ENCODE data around the gene RAB3D. TPM values are rescaled to one million over a fixed set of nuclear protein-coding genes. Genes with fewer than 3 reads are reported as not detected.
"Not testable (repeated sequence)": the region's sequence is repeated elsewhere in the genome, so short reads cannot be mapped to it uniquely, and the experiment has no call there.

The RAB3D gene
- total and polyA plus RNA-seq, 4 donors = 13.2 to 27.0 (median 15.8) TPM

DNA sequence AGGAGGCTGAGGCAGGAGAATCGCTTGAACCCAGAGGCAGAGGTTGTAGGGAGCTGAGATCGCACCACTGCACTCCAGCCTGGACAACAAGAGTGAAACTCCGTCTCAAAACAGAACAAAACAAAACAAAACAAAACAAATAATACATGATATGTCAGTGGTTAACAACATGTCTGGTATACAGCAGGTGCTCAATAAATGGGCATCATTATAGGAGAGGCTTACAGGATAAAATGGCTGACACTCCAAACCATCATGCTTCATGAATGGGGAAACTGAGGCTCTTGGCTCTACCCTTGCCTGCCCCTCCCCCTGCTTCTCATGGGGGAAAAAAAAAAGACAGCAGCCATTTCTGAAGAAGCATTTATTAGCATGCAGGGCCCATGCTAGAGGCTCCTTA is 3.0 kb upstream of the RAB3D start:
- H3K4me1 ChIP-seq (ENCODE audit: control insufficient read depth, insufficient read depth, low read length) = peaks cover 49% of the 10 kb centered on the region
- no CpG with 5 or more reads among the region's 3 CpGs for WGBS (ENCODE audit: insufficient coverage)
- H3K36me3 ChIP-seq (ENCODE audit: control insufficient read depth, insufficient read depth, low read length) = peaks cover 29% of the 10 kb centered on the region
- H3K9me3 ChIP-seq (ENCODE audit: control insufficient read depth, insufficient read depth, low read length) = no peaks in the 10 kb centered on the region
- no peak overlapping the region for H3K27ac ChIP-seq (ENCODE audit: low read depth, low read length)
- no peak overlapping the region for H3K4me3 ChIP-seq (ENCODE audit: low read depth, low read length)
- DNase-seq (ENCODE audit: low read depth in 4 of 6, low spot score in 6 of 6) = no peak
- no peaks in the 10 kb centered on the region for H3K27me3 ChIP-seq (ENCODE audit: control insufficient read depth, insufficient read depth, low read length)

DNA sequence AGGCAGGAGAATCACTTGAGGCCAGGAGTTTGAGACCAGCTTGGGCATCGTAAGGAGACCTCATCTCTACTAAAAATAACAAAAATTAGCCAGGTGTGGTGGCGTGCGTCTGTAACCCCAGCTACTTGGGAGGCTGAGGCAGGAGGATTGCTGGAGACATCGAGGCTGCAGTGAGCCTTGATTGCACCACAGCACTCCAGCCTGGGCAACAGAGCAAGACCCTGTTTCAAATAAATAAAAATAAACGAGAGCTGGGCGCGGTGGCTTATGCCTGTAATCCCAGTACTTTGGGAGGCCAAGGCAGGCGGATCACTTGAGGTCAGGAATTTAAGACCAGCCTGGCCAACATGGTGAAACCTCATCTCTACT is 626 bp upstream of the RAB3D start:
- WGBS (ENCODE audit: insufficient coverage) = 95% methylated on average over 6 of the region's 8 CpGs
- peaks cover 35% of the 10 kb centered on the region for H3K4me1 ChIP-seq (ENCODE audit: control insufficient read depth, insufficient read depth, low read length)
- peak overlapping the region; percentile 58 for H3K27ac ChIP-seq (ENCODE audit: low read depth, low read length)
- H3K9me3 ChIP-seq (ENCODE audit: control insufficient read depth, insufficient read depth, low read length); DNase-seq (ENCODE audit: low read depth in 4 of 6, low spot score in 6 of 6); H3K27me3 ChIP-seq (ENCODE audit: control insufficient read depth, insufficient read depth, low read length): not testable (repeated sequence)
- H3K4me3 ChIP-seq (ENCODE audit: low read depth, low read length) = peak overlapping the region; percentile 74
- peaks cover 51% of the 10 kb centered on the region for H3K36me3 ChIP-seq (ENCODE audit: control insufficient read depth, insufficient read depth, low read length)

DNA sequence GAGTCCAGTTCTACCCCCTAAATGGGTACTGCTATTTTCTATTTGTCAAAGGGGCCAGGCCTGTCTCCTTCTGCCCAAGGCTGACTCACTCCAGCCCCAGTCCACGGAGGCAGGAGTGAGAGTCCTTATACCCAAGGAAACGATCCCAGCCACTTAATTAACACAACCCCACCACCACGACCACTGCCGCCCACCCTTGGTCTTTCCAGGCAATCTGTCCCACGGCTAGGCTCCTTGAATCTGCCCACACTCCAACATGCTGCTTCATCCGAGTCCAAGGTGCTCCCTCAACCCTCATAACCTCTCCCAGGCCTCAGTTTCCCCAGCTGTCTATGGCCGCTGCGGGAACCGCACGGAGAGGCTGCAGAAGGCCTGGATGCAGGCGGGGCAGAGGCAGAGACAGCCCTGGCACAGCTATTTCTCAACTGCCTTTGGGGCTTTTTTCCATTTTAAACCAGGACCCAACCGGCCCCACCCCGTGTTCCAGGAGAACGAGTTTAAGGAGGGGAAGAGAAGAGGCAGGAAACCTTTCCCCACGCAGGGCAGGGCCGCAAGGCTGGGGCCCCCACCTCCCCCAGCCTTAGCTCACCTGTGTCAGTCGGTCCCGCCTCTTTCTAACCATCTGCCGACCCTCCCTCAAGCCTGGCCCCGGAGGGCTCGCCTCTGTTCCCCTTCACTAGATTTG is 746 bp downstream of the RAB3D start:
- H3K27ac ChIP-seq (ENCODE audit: low read depth, low read length) = peak overlapping the region; percentile 71
- H3K9me3 ChIP-seq (ENCODE audit: control insufficient read depth, insufficient read depth, low read length) = no peaks in the 10 kb centered on the region
- peak overlapping the region; percentile 74 for H3K4me3 ChIP-seq (ENCODE audit: low read depth, low read length)
- H3K27me3 ChIP-seq (ENCODE audit: control insufficient read depth, insufficient read depth, low read length) = no peaks in the 10 kb centered on the region
- peaks cover 26% of the 10 kb centered on the region for H3K4me1 ChIP-seq (ENCODE audit: control insufficient read depth, insufficient read depth, low read length)
- 37% methylated on average over 17 of the region's 21 CpGs for WGBS (ENCODE audit: insufficient coverage)
- peaks cover 62% of the 10 kb centered on the region for H3K36me3 ChIP-seq (ENCODE audit: control insufficient read depth, insufficient read depth, low read length)
- peak in 1 of 6 donors; percentile 19 for DNase-seq (ENCODE audit: low read depth in 4 of 6, low spot score in 6 of 6)

- peaks cover 65% of the 10 kb centered on the region for H3K36me3 ChIP-seq (ENCODE audit: control insufficient read depth, insufficient read depth, low read length)
- no peaks in the 10 kb centered on the region for H3K27me3 ChIP-seq (ENCODE audit: control insufficient read depth, insufficient read depth, low read length)
- H3K4me1 ChIP-seq (ENCODE audit: control insufficient read depth, insufficient read depth, low read length) = peaks cover 25% of the 10 kb centered on the region
- no peak for DNase-seq (ENCODE audit: low read depth in 4 of 6, low spot score in 6 of 6)
- H3K9me3 ChIP-seq (ENCODE audit: control insufficient read depth, insufficient read depth, low read length) = no peaks in the 10 kb centered on the region
- WGBS (ENCODE audit: insufficient coverage) = 91% methylated on average over 5 of the region's 7 CpGs
- no peak overlapping the region for H3K4me3 ChIP-seq (ENCODE audit: low read depth, low read length)
- H3K27ac ChIP-seq (ENCODE audit: low read depth, low read length) = no peak overlapping the region
Observed at GRCh38 chr19:11338121-11338520, 1.3 kb downstream of the RAB3D start.

GRCh38 chr19:11337080-11337479 is 2.4 kb downstream of the RAB3D start:
- DNase-seq (ENCODE audit: low read depth in 4 of 6, low spot score in 6 of 6) = no peak
- H3K4me1 ChIP-seq (ENCODE audit: control insufficient read depth, insufficient read depth, low read length) = peaks cover 21% of the 10 kb centered on the region
- WGBS (ENCODE audit: insufficient coverage) = 88% methylated on average over 13 of the region's 14 CpGs
- H3K4me3 ChIP-seq (ENCODE audit: low read depth, low read length) = no peak overlapping the region
- H3K27ac ChIP-seq (ENCODE audit: low read depth, low read length) = no peak overlapping the region
- peaks cover 69% of the 10 kb centered on the region for H3K36me3 ChIP-seq (ENCODE audit: control insufficient read depth, insufficient read depth, low read length)
- H3K9me3 ChIP-seq (ENCODE audit: control insufficient read depth, insufficient read depth, low read length) = no peaks in the 10 kb centered on the region
- H3K27me3 ChIP-seq (ENCODE audit: control insufficient read depth, insufficient read depth, low read length) = no peaks in the 10 kb centered on the region

DNA sequence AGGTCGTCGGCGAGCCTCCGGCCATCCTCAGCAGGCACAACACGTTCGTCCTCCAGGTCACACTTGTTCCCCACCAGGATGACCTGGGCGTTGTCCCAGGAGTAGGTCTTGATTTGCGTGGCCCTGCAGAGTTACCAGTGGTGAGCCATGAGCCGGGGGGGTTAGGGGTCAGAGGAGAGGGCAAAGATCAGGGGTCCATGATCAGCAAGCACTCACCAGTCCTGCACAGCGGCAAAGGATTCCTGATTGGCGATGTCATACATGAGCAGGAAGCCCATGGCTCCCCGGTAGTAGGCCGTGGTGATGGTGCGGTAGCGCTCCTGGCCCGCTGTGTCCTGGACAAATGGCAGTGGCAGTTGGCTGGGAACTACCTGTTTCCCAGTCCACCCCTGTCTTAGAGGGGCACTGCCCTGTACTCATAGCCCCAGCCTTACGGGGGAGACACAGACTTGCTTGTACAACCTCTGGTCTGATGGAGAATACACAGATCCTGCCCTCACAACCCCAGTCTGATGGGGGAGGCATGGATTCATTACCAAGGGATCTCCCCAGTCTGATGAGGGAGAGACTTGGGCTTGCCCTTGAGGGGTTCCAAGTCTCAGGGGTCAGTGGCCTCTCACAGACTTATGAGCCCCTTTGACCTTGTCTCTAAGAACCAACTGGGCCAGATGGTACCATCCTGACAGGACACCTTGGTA is 3.9 kb downstream of the RAB3D start:
- Histone ChIP-seq H3K9me3 (ENCODE audit: control insufficient read depth, insufficient read depth, low read length) (no peaks in the 10 kb centered on the region), H3K27me3 (ENCODE audit: control insufficient read depth, insufficient read depth, low read length) (no peaks in the 10 kb centered on the region), H3K4me1 (ENCODE audit: control insufficient read depth, insufficient read depth, low read length) (peaks cover 21% of the 10 kb centered on the region), H3K27ac (ENCODE audit: low read depth, low read length) (no peak overlapping the region), H3K4me3 (ENCODE audit: low read depth, low read length) (no peak overlapping the region), H3K36me3 (ENCODE audit: control insufficient read depth, insufficient read depth, low read length) (peaks cover 69% of the 10 kb centered on the region)
- no peak for DNase-seq (ENCODE audit: low read depth in 4 of 6, low spot score in 6 of 6)
- 95% methylated on average over 15 of the region's 17 CpGs for WGBS (ENCODE audit: insufficient coverage)

DNA sequence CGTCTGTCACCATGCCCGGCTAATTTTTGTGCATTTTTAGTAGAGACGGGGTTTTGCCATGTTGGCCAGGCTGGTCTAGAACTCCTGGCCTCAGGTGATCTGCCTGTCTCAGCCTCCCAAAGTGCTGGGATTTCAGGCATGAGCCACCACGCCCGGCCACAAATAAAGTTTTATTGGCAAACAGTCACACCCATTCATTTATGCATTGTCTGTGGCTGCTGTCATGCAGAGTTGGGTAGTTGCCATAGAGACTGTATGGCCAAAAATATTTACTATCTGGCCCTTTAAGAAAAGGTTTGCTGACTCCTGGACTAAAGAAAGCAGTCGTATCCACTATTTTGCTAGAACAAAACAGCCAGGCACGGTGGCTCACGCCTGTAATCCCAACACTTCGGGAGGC is 5.6 kb downstream of the RAB3D start:
- not testable (repeated sequence) for H3K27me3 ChIP-seq (ENCODE audit: control insufficient read depth, insufficient read depth, low read length); H3K4me3 ChIP-seq (ENCODE audit: low read depth, low read length); H3K4me1 ChIP-seq (ENCODE audit: control insufficient read depth, insufficient read depth, low read length); DNase-seq (ENCODE audit: low read depth in 4 of 6, low spot score in 6 of 6); H3K9me3 ChIP-seq (ENCODE audit: control insufficient read depth, insufficient read depth, low read length); H3K27ac ChIP-seq (ENCODE audit: low read depth, low read length)
- H3K36me3 ChIP-seq (ENCODE audit: control insufficient read depth, insufficient read depth, low read length) = peaks cover 74% of the 10 kb centered on the region
- 66% methylated on average over 4 of the region's 9 CpGs for WGBS (ENCODE audit: insufficient coverage)

DNA sequence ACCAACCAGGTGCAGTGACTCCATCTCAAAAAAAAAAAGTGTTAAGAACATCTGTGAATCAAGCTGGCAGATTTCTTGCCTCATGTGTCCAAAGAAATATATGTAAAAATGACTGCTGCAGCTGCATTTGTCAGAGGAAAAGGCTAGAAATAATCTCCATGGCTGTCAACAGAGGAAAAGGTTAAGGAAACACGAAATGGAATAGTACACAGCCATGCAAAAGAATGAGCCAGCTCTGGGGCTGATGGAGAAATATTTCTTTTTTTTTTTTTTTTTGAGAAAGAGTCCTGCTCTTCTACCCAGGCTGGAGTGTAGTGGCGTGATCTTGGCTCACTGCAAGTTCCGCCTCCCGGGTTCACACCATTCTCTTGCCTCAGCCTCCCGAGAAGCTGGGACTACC is 6.6 kb downstream of the RAB3D start:
- Histone ChIP-seq H3K36me3 (ENCODE audit: control insufficient read depth, insufficient read depth, low read length) (peaks cover 76% of the 10 kb centered on the region), H3K9me3 (ENCODE audit: control insufficient read depth, insufficient read depth, low read length) (no peaks in the 10 kb centered on the region), H3K27me3 (ENCODE audit: control insufficient read depth, insufficient read depth, low read length) (no peaks in the 10 kb centered on the region), H3K4me1 (ENCODE audit: control insufficient read depth, insufficient read depth, low read length) (no peaks in the 10 kb centered on the region), H3K4me3 (ENCODE audit: low read depth, low read length) (no peak overlapping the region), H3K27ac (ENCODE audit: low read depth, low read length) (no peak overlapping the region)
- 100% methylated on average over 1 of the region's 5 CpGs for WGBS (ENCODE audit: insufficient coverage)
- no peak for DNase-seq (ENCODE audit: low read depth in 4 of 6, low spot score in 6 of 6)

DNA sequence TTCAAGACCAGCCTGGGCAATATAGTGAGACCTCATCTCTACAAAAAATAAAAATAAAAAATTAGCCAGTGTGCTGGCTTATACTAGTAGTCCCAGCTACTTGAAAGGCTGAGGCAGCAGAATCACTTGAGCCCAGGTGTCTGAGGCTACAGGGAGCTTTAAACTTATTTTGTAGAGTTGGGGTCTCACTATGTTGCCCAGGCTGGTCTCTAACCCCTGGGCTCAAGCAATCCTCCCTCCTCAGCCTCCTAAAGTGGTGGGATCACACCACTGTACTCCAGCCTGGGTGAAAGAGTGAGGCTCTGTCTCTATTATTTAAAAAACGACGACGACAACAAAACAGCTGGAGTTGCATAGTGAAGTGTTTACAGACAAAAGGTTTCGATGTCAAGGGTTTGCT is 8.0 kb downstream of the RAB3D start:
- Histone ChIP-seq H3K4me1 (ENCODE audit: control insufficient read depth, insufficient read depth, low read length) (no peaks in the 10 kb centered on the region), H3K27me3 (ENCODE audit: control insufficient read depth, insufficient read depth, low read length) (no peaks in the 10 kb centered on the region), H3K27ac (ENCODE audit: low read depth, low read length) (no peak overlapping the region), H3K4me3 (ENCODE audit: low read depth, low read length) (no peak overlapping the region), H3K36me3 (ENCODE audit: control insufficient read depth, insufficient read depth, low read length) (peaks cover 78% of the 10 kb centered on the region), H3K9me3 (ENCODE audit: control insufficient read depth, insufficient read depth, low read length) (no peaks in the 10 kb centered on the region)
- WGBS (ENCODE audit: insufficient coverage) = 90% methylated on average over 3 of the region's 4 CpGs
- no peak for DNase-seq (ENCODE audit: low read depth in 4 of 6, low spot score in 6 of 6)

DNA sequence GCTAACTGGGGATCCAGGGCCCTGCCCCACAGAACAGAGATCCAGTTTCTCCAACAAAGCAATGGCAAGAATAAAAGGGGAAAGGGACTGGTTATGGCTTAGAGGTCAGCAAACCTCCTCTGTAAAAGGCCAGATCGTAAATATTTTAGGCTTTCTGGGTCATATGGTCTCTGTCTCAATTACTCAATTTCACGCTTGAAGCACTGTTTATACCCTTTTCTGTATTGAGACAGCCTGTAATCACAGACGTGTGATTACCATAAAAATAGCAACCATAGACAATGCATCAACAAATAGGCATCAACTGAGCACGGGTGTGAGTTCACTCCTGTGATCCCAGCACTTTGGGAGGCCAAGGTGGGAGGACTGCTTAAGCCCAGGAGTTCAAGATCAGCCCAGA is 9.3 kb downstream of the RAB3D start:
- H3K4me1 ChIP-seq (ENCODE audit: control insufficient read depth, insufficient read depth, low read length) = no peaks in the 10 kb centered on the region
- H3K27ac ChIP-seq (ENCODE audit: low read depth, low read length) = no peak overlapping the region
- H3K36me3 ChIP-seq (ENCODE audit: control insufficient read depth, insufficient read depth, low read length) = peaks cover 74% of the 10 kb centered on the region
- 34% methylated on average over 3 of the region's 4 CpGs for WGBS (ENCODE audit: insufficient coverage)
- H3K9me3 ChIP-seq (ENCODE audit: control insufficient read depth, insufficient read depth, low read length) = no peaks in the 10 kb centered on the region
- DNase-seq (ENCODE audit: low read depth in 4 of 6, low spot score in 6 of 6) = no peak
- H3K4me3 ChIP-seq (ENCODE audit: low read depth, low read length) = no peak overlapping the region
- no peaks in the 10 kb centered on the region for H3K27me3 ChIP-seq (ENCODE audit: control insufficient read depth, insufficient read depth, low read length)
